HUES6 (cell line): Measurements from ENCODE around the gene LRP2BP.

ENCODE experiments used
- H3K27ac ChIP-seq: 2 replicates; pipeline ENCODE4 v1.7.0; 2013; ENCODE audit warnings: low read depth, mild to moderate bottlenecking, low read length, inconsistent platforms
- H3K27me3 ChIP-seq: 2 replicates; pipeline ENCODE4 v1.6.1; 2013; ENCODE audit warnings: low read length; ENCODE audit not compliant: control insufficient read depth, insufficient read depth
- H3K36me3 ChIP-seq: 2 replicates; pipeline ENCODE4 v1.6.1; 2013; ENCODE audit warnings: low read length; ENCODE audit not compliant: control insufficient read depth, insufficient read depth
- H3K4me1 ChIP-seq: 2 replicates; pipeline ENCODE4 v1.6.1; 2013; ENCODE audit warnings: low read length; ENCODE audit not compliant: control insufficient read depth, insufficient read depth
- H3K4me3 ChIP-seq: 2 replicates; pipeline ENCODE4 v1.5.1; 2013; ENCODE audit warnings: low read depth, low read length
- H3K9ac ChIP-seq: one replicate; pipeline ENCODE4 v1.6.1; 2013; ENCODE audit warnings: mild to moderate bottlenecking, low read length
- H3K9me3 ChIP-seq: 2 replicates; pipeline ENCODE4 v1.6.1; 2013; ENCODE audit warnings: low read depth, low read length; ENCODE audit not compliant: control insufficient read depth, insufficient read depth

Gene LRP2BP

DNA sequence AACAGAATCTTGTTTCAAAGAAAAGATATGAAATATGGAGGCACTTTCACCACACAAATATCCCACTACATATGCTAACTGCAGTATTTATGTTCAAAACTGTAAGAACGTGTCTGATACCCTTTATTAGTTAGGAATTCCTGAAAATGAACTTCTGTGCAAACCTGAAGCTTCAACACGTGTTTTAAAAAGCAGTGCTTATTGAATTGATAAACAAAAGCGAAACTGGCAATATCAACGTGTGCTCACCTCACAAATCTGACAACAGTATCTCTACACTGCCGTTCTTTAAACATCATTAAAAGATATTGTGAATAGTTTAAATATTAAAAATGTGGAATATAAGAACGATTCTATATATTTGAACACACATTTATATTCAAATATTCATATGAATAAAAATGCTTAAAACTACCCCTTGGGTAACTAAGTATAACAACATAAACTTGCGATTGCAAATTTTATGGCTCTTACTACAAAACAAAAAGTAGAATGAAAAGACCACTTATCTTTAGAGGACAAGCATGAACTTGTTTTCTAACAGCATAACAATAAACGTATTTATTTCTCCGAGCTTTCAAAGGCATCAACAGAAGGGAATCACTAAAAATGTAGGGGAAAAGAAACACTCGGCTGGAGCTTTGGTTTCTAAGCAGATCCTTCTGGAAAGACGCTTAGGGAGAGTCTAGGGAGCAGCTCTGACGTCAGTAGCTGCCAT lies at the start of gene LRP2BP:
TSS of gene LRP2BP (minus strand) at position 687 of the 718 bp plus-strand sequence. CDS start 17,738 bp downstream, outside the sequence.
- Histone ChIP-seq H3K36me3 (peaks cover 10% of the 10 kb centered on the region; the same call in 1 of the 2 replicates), H3K27ac (peak within 1 kb of the TSS; percentile 44; the same call in 1 of the 2 replicates), H3K4me3 (peak within 1 kb of the TSS; percentile 67), H3K27me3 (no peaks in the 10 kb centered on the region; the same call in 1 of the 2 replicates), H3K4me1 (peaks cover 10% of the 10 kb centered on the region; the same call in 1 of the 2 replicates), H3K9ac (peak within 1 kb of the TSS; percentile 65), H3K9me3 (no peaks in the 10 kb centered on the region; the same call in 1 of the 2 replicates)

DNA sequence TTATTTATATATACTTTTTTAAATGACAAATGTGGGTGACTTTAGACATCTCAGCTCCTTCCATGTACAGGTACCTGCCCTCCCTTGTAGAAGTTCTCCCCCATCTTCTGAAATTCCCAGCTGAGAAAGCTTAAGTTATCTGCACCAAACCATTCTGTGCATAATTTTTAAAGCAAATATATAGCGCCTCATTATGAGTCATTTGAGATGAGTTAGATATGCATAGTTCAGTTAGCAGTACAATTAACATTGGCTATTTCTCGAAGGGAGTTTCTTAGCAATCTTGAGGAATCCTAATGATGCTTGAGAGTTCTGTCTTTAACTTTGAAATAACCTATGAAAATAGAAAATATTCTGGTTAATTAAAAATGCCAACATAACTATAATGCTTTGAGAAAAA lies 49.5 kb upstream of the LRP2BP start:
- H3K9ac ChIP-seq = no peak overlapping the region
- H3K4me1 ChIP-seq = no peaks in the 10 kb centered on the region
- no peak overlapping the region for H3K4me3 ChIP-seq
- no peaks in the 10 kb centered on the region for H3K27me3 ChIP-seq
- no peaks in the 10 kb centered on the region for H3K36me3 ChIP-seq
- H3K27ac ChIP-seq = no peak overlapping the region
- H3K9me3 ChIP-seq = no peaks in the 10 kb centered on the region

DNA sequence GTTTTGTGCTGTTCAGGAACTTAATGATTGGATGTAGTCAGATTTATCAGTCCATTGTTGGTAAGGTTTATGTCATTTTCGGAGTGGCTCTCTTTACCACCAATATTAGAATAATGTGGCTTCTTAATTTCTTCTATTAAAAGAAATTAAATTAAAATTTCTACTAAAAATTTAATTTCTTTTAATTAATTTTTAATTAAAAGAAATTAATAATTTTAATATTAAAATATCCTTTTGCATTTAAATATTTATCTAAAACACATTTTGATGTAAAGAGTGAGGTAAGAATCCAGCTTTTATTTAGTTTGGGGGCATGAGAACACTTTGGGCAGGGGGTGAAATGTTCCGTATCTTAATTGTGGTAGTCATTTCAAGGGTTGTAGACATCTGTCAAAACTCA lies 45.8 kb upstream of the LRP2BP start:
- H3K4me3 ChIP-seq = no peak overlapping the region
- no peaks in the 10 kb centered on the region for H3K9me3 ChIP-seq
- H3K36me3 ChIP-seq = no peaks in the 10 kb centered on the region
- no peaks in the 10 kb centered on the region for H3K4me1 ChIP-seq
- H3K27me3 ChIP-seq = no peaks in the 10 kb centered on the region
- no peak overlapping the region for H3K9ac ChIP-seq
- no peak overlapping the region for H3K27ac ChIP-seq

DNA sequence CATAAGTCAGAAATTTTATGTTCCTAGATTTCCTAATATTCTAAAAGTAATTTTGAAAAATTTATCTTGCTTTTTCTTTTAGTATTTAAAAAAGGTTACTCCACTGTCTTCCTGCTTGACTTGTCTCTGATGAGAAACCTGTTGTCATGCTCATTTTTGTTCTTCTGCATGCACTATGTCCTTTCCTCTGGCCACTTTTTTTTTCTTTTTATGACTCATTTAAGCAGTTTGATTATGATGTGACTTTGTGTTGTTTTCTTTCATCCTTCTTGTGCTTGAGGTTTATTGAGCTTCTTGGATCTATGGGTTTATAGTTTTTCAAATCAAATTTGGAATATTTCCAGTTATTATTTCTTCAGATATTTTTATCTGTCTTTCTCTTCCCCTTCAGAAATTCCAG lies 42.1 kb upstream of the LRP2BP start:
- Histone ChIP-seq H3K4me3 (no peak overlapping the region), H3K9me3 (no peaks in the 10 kb centered on the region), H3K27ac (no peak overlapping the region), H3K9ac (no peak overlapping the region), H3K4me1 (no peaks in the 10 kb centered on the region), H3K36me3 (no peaks in the 10 kb centered on the region), H3K27me3 (no peaks in the 10 kb centered on the region)

DNA sequence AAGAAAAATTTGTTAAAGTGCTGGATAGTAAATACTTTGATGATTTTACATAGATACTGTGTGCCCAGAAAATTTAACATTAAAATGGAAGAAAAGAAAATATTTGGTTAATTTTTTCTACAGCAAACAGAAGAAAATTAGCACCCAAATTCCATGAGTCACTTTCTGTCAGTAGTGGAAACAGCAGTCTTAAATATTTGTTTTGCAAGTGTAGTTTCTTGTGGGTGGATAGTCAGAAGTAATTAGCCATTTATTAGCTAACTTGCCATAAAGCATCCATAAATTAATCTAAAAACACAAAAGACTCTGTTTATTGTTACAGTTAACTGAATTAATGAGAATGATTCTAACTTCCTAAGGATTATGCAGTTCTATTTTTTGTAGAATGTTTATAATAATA lies 39.7 kb upstream of the LRP2BP start:
- Histone ChIP-seq H3K36me3 (no peaks in the 10 kb centered on the region), H3K27me3 (no peaks in the 10 kb centered on the region), H3K9ac (no peak overlapping the region), H3K4me1 (no peaks in the 10 kb centered on the region), H3K4me3 (no peak overlapping the region), H3K9me3 (no peaks in the 10 kb centered on the region), H3K27ac (no peak overlapping the region)

DNA sequence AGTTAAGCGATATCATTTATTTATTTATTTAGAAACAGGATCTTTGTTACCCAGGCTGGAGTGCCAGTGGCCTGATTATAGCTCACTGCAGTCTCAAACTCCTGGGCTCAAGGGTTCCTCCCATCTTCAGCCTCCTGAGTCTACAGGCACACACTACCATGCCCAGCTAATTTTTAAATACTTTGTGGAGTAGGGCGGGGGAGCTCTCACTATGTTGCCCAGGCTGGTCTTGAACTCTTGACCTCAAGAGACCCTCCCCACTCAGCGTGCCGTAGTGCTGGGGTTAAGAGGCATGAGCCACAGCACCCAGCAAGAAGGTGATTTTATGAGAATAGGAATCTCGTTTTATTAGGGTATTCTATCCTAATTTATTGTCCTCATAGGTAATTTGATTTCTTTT lies 33.9 kb upstream of the LRP2BP start:
- Histone ChIP-seq H3K27ac (no peak overlapping the region), H3K27me3 (no peaks in the 10 kb centered on the region), H3K9ac (no peak overlapping the region), H3K4me3 (no peak overlapping the region), H3K4me1 (peaks cover 4% of the 10 kb centered on the region; the same call in 1 of the 2 replicates), H3K36me3 (no peaks in the 10 kb centered on the region), H3K9me3 (no peaks in the 10 kb centered on the region)

DNA sequence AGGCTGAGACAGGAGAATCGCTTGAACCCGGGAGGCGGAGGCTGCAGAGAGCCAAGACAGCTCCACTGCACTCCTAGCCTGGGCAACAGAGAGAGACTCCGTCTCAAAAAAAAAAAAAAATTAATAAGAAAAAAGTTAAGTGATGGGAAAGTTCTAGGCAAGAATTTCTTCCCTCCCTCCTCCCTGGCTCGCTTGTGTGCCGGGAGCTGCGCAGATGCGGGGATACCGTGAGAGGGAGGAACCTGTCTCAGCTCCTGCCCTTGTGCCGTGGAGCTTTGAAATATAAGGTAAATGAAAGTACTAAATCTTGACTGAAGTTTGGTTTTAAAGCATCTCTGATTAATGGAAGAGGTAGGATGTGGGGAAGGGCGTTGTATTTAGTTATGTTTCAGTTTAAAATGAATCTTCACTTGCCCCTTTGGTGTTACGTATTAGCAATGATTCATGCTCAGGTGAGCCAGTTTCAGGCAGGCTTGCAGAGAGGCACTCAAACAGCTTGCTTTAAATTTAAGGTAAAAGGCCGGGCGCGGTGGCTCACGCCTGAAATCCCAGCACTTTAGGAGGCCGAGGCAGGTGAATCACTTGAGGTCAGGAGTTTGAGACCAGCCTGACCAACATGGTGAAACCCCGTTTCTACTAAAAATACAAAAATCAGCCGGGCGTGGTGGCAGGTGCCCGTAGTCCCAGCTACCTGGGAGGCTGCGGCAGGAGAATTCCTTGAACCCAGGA lies 31.4 kb upstream of the LRP2BP start:
- Histone ChIP-seq H3K27me3 (no peaks in the 10 kb centered on the region), H3K4me3 (no peak overlapping the region), H3K4me1 (peaks cover 5% of the 10 kb centered on the region; the same call in 1 of the 2 replicates), H3K9me3 (no peaks in the 10 kb centered on the region), H3K9ac (no peak overlapping the region), H3K27ac (no peak overlapping the region), H3K36me3 (no peaks in the 10 kb centered on the region; the same call in 1 of the 2 replicates)

DNA sequence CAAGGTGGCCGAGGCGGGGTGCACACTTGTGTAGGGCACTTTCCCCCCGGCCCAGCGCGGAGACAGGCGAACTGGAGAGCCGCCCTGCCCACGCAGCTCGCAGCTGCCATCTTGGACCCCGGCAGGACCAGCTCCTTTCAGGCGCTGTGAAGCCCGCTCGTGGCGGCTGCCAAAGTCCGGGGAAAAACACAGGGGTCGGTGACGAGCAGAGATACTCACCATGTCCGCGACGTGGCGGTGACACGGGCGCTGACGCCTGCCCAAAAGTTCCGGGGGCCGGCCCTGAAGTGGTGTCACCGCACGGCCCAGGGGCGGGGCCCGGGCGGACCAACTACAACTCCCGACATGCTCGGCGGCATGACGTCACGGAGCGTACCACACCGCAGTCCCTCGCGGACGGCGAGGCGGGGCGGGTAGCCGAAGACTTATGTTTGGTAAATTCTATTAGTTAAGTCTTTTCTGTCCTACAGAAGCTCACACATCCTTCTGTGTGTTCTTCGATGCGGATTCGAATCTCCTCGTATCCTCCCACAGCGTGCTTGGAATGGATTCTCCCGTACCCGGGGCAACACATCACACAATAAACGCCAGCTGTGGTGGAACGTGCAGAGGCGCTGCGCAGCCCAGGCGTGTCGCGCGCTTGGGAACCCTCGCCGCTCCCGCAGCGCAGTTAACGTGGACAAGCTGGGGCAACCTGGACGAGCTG lies 30.1 kb upstream of the LRP2BP start, which contains the start of gene UFSP2:
TSS of gene UFSP2 (minus strand) at position 318 of the 706 bp plus-strand sequence. CDS start at position 222, 96 bp downstream.
- peaks cover 5% of the 10 kb centered on the region; the same call in 1 of the 2 replicates for H3K36me3 ChIP-seq
- peak within 1 kb of the TSS; percentile 77 for H3K4me3 ChIP-seq
- H3K27ac ChIP-seq = peak within 1 kb of the TSS; percentile 97
- peaks cover 5% of the 10 kb centered on the region; the same call in 1 of the 2 replicates for H3K4me1 ChIP-seq
- H3K27me3 ChIP-seq = no peaks in the 10 kb centered on the region
- peak within 1 kb of the TSS; percentile 100 for H3K9ac ChIP-seq
- H3K9me3 ChIP-seq = no peaks in the 10 kb centered on the region

DNA sequence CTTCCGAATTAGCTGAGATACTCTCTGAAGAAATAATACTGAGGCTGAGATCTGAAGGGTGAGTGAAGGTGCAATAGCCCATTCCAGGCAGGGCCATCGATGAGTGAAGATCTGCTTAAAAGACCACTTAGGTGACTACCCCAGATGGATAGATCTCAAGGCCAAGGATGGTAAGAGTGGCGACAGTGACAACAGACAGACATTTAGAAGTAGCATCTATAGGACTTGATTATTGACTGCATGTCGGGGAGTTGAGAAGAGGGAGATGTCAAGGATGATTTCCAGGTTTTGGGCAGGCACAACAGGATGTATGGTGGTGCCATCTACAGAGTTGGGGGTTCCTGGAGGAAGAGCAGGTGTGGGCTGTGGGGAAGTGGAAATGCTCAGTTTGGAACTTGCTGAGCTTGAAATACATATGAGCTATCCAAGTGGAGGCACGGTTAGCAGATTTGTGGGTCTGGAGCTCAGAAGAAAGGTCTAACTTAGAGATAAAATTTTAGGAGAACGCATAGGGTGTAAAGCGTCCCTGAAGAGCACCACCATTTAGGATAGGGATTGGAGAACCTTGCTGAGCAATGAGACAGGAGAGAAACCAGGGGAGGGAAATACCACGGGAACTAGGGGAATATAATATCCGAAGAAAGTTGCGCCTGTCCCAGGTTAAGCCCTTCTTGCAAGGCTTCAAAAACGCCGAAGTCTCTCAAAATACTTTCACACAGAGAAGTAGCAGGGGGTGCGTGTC lies 29.4 kb upstream of the LRP2BP start:
- H3K9ac ChIP-seq = peak overlapping the region; percentile 100
- peak overlapping the region; percentile 97 for H3K27ac ChIP-seq
- no peaks in the 10 kb centered on the region for H3K27me3 ChIP-seq
- H3K4me3 ChIP-seq = peak overlapping the region; percentile 77
- peaks cover 5% of the 10 kb centered on the region; the same call in 1 of the 2 replicates for H3K4me1 ChIP-seq
- H3K9me3 ChIP-seq = no peaks in the 10 kb centered on the region
- peaks cover 7% of the 10 kb centered on the region; the same call in 1 of the 2 replicates for H3K36me3 ChIP-seq

DNA sequence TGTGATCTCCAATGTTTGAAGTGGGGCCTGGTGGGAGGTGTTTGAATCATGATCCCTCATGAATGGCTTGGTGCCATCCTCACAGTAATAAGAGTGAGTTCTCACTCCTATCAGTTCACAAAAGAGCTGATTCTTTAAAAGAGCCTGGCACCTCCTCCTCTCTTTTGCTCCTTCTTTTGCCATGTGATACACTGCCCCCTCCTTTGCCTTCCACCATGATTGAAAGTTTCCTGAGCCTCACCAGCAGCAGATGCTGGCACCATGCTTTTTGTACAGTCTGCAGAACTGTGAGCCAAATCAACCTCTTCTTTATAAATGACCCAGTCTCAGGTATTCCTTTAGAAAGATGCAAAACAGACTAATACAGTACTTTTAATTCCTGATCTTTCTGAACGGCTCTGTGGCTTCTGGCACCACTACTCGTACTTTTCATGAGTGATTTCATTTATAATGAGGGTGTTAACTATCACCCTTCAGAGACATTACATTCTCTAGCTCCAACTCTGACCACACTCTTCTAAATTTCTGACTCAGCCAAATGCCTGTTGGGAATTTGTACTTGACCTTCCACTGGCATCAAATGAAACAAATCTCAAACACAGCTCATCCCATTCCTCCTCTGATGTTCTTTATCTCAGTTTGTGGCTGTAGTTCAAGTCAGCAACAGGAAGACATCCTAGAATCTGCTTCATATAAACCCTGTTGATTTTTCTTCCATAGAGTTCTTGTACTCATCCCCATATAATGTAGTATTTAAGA lies 25.8 kb upstream of the LRP2BP start:
- Histone ChIP-seq H3K9ac (no peak overlapping the region), H3K27ac (no peak overlapping the region), H3K9me3 (no peaks in the 10 kb centered on the region), H3K36me3 (peaks cover 28% of the 10 kb centered on the region), H3K27me3 (no peaks in the 10 kb centered on the region), H3K4me1 (peaks cover 5% of the 10 kb centered on the region; the same call in 1 of the 2 replicates), H3K4me3 (no peak overlapping the region)
